Measurements from ENCODE around the gene SCP2.

GRCh38 chr1:53031732-53032131, 104.7 kb downstream of the SCP2 start:
- TF ChIP-seq CTCF (IDR thresholded peaks at IDR 0.05; ENCODE audit: borderline replicate concordance, extremely low read depth, low read length, poor library complexity, severe bottlenecking) (no peak), EZH2 (IDR thresholded peaks at IDR 0.05; ENCODE audit: borderline replicate concordance, low read depth, low read length, severe bottlenecking) (no peak)

Data from DND-41 (cell line).